Breast epithelium (tissue), 4 donors: ENCODE measurements around the gene DNAJC10. TPM values are rescaled to one million over a fixed set of nuclear protein-coding genes. Genes with fewer than 3 reads are reported as not detected.

Experiments
- DNase-seq, 2 donors: peaks; one replicate each; pipeline ENCODE4 v3.0.0-alpha.2; 2019; ENCODE audit warnings: low spot score in 2 of 2
- H3K27ac ChIP-seq, 2 donors: fragments of 200-600 bp; sonication (generic) in 1 of 2; one replicate each; pipeline ENCODE4 v1.5.1; 2016 to 2019; ENCODE audit warnings: mild to moderate bottlenecking in 1 of 2
- H3K27me3 ChIP-seq, 2 donors: fragments of 200-600 bp; sonication (generic) in 1 of 2; one replicate each; pipeline versions ENCODE4 v1.5.1 to v1.6.0; 2017 to 2019; ENCODE audit warnings: control low read depth in 1 of 2, mild to moderate bottlenecking in 1 of 2
- H3K36me3 ChIP-seq: fragments of 200-600 bp; one replicate; pipeline ENCODE4 v1.5.1; 2019
- H3K4me1 ChIP-seq, 2 donors: fragments of 200-600 bp; sonication (generic); one replicate each; pipeline ENCODE4 v1.5.1; 2016 to 2019; ENCODE audit warnings: control low read depth in 1 of 2
- H3K4me3 ChIP-seq, 3 donors: fragments of 200-600 bp; sonication (generic); 1 replicate in 2 of 3; 2 replicates in 1 of 3; pipeline ENCODE4 v1.5.1; 2016 to 2019; ENCODE audit warnings: mild to moderate bottlenecking in 3 of 3, moderate library complexity in 2 of 3
- H3K9me3 ChIP-seq, 2 donors: fragments of 200-600 bp; sonication (generic) in 1 of 2; one replicate each; pipeline ENCODE4 v1.5.1; 2016 to 2019; ENCODE audit warnings: control low read depth in 1 of 2
- CTCF ChIP-seq, 3 donors: fragments of 450-650 bp; IDR thresholded peaks; one replicate each; pipeline ENCODE4 v1.5.1; 2016 to 2017; ENCODE audit warnings: antibody characterized with exemption in 3 of 3, mild to moderate bottlenecking in 3 of 3, moderate library complexity in 3 of 3
- POLR2A ChIP-seq: fragments of 450-650 bp; IDR thresholded peaks from one replicate; pipeline ENCODE4 v1.6.1; 2016; ENCODE audit warnings: antibody characterized with exemption, mild to moderate bottlenecking, moderate library complexity
- POLR2AphosphoS5 ChIP-seq, 3 donors: sonication (generic); formaldehyde crosslinking; IDR thresholded peaks; one replicate each; pipeline ENCODE4 v1.6.1; 2017; ENCODE audit warnings: antibody characterized with exemption in 3 of 3
- intact Hi-C: fragments of 100-400 bp; cut with DNase I; formaldehyde crosslinking; loops from one replicate; pipeline ENCODE4 v1.15.1; 2023; ENCODE audit warnings: low total_unique reads
- total RNA-seq, 3 donors: library from RNA; depleted of rRNA; stranded (reverse); fragments of >200 nt; gene quantifications; one replicate each; pipeline ENCODE4 v1.1.0, GENCODE V29; 2016

DNAJC10 gene, protein sequence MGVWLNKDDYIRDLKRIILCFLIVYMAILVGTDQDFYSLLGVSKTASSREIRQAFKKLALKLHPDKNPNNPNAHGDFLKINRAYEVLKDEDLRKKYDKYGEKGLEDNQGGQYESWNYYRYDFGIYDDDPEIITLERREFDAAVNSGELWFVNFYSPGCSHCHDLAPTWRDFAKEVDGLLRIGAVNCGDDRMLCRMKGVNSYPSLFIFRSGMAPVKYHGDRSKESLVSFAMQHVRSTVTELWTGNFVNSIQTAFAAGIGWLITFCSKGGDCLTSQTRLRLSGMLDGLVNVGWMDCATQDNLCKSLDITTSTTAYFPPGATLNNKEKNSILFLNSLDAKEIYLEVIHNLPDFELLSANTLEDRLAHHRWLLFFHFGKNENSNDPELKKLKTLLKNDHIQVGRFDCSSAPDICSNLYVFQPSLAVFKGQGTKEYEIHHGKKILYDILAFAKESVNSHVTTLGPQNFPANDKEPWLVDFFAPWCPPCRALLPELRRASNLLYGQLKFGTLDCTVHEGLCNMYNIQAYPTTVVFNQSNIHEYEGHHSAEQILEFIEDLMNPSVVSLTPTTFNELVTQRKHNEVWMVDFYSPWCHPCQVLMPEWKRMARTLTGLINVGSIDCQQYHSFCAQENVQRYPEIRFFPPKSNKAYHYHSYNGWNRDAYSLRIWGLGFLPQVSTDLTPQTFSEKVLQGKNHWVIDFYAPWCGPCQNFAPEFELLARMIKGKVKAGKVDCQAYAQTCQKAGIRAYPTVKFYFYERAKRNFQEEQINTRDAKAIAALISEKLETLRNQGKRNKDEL
- 10 to 100 TPM; 41.8 to 57.5 (median 53.7) TPM for total RNA-seq

DNA sequence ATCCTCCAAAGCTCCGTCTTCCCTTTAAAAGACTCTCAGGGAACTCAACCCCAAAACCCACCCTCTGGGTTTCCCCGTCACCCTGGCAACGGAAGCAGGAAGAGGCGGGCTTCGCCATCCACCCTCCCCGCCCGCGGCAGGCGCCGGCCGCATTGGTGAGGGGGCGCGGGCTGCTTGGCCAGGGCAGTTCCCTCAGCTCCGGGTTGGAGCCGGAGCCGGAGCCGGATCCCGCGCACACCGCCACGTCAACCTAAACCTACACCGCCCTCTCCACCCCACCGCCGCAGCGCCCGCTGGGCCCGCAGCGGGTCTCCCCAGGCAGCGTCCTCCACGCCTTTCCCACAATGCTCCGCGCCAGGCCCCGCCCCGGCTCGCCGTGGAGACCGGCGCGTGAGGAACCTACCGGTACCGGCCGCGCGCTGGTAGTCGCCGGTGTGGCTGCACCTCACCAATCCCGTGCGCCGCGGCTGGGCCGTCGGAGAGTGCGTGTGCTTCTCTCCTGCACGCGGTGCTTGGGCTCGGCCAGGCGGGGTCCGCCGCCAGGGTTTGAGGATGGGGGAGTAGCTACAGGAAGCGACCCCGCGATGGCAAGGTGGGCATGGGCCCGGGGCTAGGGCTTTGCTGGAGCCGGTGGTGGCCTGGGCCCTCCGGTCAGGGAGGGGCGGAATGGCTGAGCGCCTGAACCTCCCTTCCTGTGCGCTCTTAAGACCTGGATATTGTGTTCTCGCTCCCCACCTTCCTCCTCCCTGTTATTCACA is at the start of gene DNAJC10:
TSS of gene DNAJC10 (plus strand) at position 366 of the 758 bp plus-strand sequence. CDS start 1,830 bp downstream, outside the sequence.
- Histone ChIP-seq H3K4me1 (peaks cover 0 to 8% of the 10 kb centered on the region in 2 donors), H3K36me3 (no peaks in the 10 kb centered on the region), H3K9me3 (no peaks in the 10 kb centered on the region), H3K27me3 (no peaks in the 10 kb centered on the region), H3K27ac (peak within 1 kb of the TSS; percentile 85 to 93), H3K4me3 (peak within 1 kb of the TSS; percentile 79 to 93 (median 83))
- peak; percentile 69 to 76 for DNase-seq
- peak; percentile 21 to 43 (median 39) for TF ChIP-seq POLR2AphosphoS5 (IDR thresholded peaks at IDR 0.05)
- TF ChIP-seq CTCF (IDR thresholded peaks at IDR 0.05): no peak
- TF ChIP-seq POLR2A: peak; percentile 31
- intact Hi-C loops: no loop called here

DNA sequence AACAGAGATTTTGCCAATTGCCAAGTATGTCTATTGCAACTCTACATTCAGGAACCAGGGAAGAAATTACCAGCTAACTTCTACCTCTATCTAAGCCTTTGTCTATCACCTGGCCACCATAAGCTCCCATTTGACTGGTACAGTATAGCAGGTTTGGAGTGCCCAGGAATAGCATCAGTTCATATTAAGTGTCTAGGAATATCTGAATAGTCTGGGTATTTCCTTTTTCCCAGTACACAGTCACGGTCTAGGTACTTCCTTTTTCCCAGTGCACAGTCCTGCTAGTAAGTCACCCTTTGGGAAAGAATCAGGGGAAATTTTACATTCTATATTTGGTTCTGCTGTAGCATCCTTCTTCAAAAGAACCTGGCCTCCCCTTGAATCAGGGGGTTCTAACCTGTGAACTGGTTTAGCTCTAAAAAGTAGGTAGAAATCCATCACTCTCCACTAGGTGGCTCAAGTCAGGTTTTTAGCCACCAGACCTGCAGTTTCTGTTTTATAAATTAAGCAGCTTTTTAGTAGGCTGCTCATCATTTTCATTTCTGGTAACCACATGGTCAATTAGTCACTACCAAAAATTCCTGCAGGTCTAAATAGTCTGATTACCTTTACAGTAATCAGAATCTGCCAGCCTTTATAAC is 49.3 kb upstream of the DNAJC10 start:
- H3K4me1 ChIP-seq: no peaks in the 10 kb centered on the region
- intact Hi-C loops: loop anchor here (10.0 kb wide), 1 partner anchor 1378 kb away; no protein-coding TSS in a partner anchor
- H3K4me3 ChIP-seq: no peak overlapping the region
- TF ChIP-seq CTCF (IDR thresholded peaks at IDR 0.05): peak in 1 of 3 donors; percentile 16
- TF ChIP-seq POLR2AphosphoS5 (IDR thresholded peaks at IDR 0.05): no peak
- H3K27me3 ChIP-seq: no peaks in the 10 kb centered on the region
- no peaks in the 10 kb centered on the region for H3K9me3 ChIP-seq
- no peak for DNase-seq
- no peak overlapping the region for H3K27ac ChIP-seq
- H3K36me3 ChIP-seq: no peaks in the 10 kb centered on the region

DNA sequence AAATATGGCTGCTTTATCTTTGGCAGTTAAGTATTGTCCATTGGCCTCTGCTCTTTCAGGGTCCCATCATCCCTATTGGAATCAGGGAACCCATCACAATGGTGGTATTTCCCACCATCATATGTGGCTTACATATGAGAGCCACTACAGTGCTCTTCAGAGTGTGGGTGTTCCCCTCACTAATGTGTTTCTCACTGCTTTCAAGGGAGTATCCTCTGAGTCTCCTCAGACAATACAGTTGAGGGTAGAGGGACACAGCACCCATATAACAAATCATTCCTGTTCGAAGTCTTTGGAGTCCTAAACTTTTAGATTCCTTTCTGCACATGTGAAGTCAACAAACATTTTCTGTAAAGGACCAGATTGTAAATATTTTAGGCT is 48.8 kb upstream of the DNAJC10 start:
- TF ChIP-seq POLR2A (no peak), POLR2AphosphoS5 (IDR thresholded peaks at IDR 0.05) (no peak), CTCF (IDR thresholded peaks at IDR 0.05) (no peak)
- no peaks in the 10 kb centered on the region for H3K27me3 ChIP-seq

DNA sequence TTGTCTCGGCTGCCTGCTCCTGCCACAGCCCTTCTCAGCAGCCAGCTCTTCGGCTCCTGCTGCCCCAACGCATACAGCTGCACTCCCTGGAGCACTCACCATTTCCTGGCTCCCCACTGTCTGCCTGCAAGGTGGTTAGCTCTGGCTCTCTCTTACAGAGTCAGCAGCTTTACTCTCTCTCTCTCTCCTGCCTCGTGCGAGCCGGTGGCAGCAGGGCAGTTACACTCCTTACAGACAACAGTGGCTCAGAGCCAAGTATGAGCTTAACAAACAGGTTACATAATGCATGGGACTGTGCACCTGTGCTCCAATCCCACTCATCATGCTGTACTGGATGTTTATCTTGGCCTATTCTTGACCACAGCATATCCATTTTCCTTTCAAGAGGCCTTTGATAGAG is 47.4 kb upstream of the DNAJC10 start:
- Histone ChIP-seq H3K36me3 (no peaks in the 10 kb centered on the region), H3K4me1 (no peaks in the 10 kb centered on the region), H3K27ac (no peak overlapping the region), H3K9me3 (no peaks in the 10 kb centered on the region), H3K4me3 (no peak overlapping the region), H3K27me3 (no peaks in the 10 kb centered on the region)
- no peak for TF ChIP-seq CTCF (IDR thresholded peaks at IDR 0.05)
- TF ChIP-seq POLR2A: no peak
- no peak for TF ChIP-seq POLR2AphosphoS5 (IDR thresholded peaks at IDR 0.05)
- intact Hi-C loops: loop anchor here (10.0 kb wide), 1 partner anchor 1376 kb away; no protein-coding TSS in a partner anchor
- no peak for DNase-seq

More for the DNA sequence above, 48.8 kb upstream of the DNAJC10 start:
- no peaks in the 10 kb centered on the region for H3K9me3 ChIP-seq
- intact Hi-C loops: loop anchor here (10.0 kb wide), 1 partner anchor 1377 kb away; no protein-coding TSS in a partner anchor
- no peak overlapping the region for H3K4me3 ChIP-seq
- H3K4me1 ChIP-seq: no peaks in the 10 kb centered on the region
- H3K36me3 ChIP-seq: no peaks in the 10 kb centered on the region
- DNase-seq: no peak
- no peak overlapping the region for H3K27ac ChIP-seq
